ENCODE results near the gene LRFN2. TPM values are rescaled to one million over a fixed set of nuclear protein-coding genes. Genes with fewer than 3 reads are reported as not detected.

The LRFN2 gene
- total and polyA plus RNA-seq, 12 donors: not detected

DNA sequence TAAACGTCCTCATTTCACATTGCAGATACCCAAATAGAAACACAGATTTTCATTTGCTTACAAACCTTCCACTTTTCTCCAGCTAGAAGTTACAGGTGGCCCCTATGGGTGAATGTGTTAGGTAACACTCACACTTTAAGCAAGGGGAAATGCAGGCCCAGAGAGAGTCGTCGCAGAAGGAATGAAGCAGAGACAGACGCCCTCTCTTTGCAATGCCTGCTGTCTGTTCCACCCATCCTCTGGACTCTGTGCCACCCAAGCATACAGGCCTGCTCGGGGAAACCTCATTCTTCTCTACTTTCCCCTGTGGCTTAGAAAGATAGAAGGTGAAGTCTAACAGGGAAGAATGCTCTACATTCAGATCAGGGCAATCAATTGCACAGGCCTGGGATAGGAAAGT is 57.2 kb downstream of the LRFN2 start:
- Histone ChIP-seq H3K27me3 (peaks cover 0 to 35% (median 10%) of the 10 kb centered on the region in 7 donors), H3K27ac (no peak overlapping the region), H3K9me3 (no peaks in the 10 kb centered on the region), H3K4me1 (no peaks in the 10 kb centered on the region), H3K4me3 (no peak overlapping the region), H3K36me3 (no peaks in the 10 kb centered on the region)
- ATAC-seq (no peak), DNase-seq (no peak)
- intact Hi-C loops (cut with DNase I): no loop called here
- TF ChIP-seq, protein P1, sequence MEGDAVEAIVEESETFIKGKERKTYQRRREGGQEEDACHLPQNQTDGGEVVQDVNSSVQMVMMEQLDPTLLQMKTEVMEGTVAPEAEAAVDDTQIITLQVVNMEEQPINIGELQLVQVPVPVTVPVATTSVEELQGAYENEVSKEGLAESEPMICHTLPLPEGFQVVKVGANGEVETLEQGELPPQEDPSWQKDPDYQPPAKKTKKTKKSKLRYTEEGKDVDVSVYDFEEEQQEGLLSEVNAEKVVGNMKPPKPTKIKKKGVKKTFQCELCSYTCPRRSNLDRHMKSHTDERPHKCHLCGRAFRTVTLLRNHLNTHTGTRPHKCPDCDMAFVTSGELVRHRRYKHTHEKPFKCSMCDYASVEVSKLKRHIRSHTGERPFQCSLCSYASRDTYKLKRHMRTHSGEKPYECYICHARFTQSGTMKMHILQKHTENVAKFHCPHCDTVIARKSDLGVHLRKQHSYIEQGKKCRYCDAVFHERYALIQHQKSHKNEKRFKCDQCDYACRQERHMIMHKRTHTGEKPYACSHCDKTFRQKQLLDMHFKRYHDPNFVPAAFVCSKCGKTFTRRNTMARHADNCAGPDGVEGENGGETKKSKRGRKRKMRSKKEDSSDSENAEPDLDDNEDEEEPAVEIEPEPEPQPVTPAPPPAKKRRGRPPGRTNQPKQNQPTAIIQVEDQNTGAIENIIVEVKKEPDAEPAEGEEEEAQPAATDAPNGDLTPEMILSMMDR (IDR thresholded peaks at IDR 0.05): no peak
- WGBS, 2 donors: 73 to 76% methylated on average over 5 of the region's 5 CpGs

DNA sequence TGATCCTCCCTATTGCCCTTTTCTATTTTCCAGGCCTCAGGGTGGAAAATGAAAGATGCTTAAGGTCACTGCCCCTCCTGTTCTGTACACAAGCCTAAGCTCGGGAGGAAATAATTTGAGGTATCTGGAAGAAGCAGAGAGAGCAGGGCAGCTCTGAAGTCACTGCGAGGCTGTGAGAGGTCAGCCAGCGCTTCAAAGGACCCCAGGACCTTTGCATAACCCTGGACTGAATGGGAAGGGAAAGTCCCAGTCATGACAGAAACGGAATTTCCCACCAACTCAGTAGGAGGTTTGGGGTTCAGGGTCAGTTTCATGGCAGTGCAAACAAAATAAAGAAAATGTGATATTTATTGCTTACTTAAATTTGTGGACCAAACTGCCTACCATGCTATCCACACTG is 58.1 kb downstream of the LRFN2 start:
- H3K4me1 ChIP-seq: no peaks in the 10 kb centered on the region
- 74 to 75% methylated on average over 4 of the region's 4 CpGs for WGBS, 2 donors
- H3K9me3 ChIP-seq: no peaks in the 10 kb centered on the region
- no peak for DNase-seq
- TF ChIP-seq, protein P1 (IDR thresholded peaks at IDR 0.05): no peak
- peaks cover 0 to 42% (median 11%) of the 10 kb centered on the region in 7 donors for H3K27me3 ChIP-seq
- no peak overlapping the region for H3K4me3 ChIP-seq
- intact Hi-C loops (cut with DNase I): no loop called here
- no peak overlapping the region for H3K27ac ChIP-seq
- ATAC-seq: no peak
- no peaks in the 10 kb centered on the region for H3K36me3 ChIP-seq

DNA sequence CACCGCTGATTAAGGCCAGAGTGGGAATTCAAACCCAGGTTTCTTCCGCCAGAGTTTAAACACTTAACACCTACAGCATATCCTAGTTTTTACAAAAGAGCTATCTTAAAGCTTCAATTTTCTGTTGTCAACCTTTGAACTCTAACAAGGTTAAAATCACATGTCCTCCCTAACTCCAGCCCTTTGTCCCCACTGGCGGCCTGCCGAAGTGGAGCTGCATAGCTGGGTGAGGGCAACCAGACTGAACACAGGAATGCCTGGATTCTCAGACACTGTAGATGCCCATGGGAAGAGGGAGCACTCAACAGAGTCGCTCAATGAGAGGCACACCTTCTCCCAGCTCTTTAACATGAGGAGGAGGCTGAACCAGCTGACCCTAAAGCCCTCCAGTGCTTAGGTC is 59.1 kb downstream of the LRFN2 start:
- H3K27me3 ChIP-seq: peaks cover 0 to 40% (median 11%) of the 10 kb centered on the region in 7 donors
- intact Hi-C loops (cut with DNase I): no loop called here
- WGBS, 2 donors: 85 to 88% methylated on average over 5 of the region's 5 CpGs
- no peaks in the 10 kb centered on the region for H3K4me1 ChIP-seq
- no peak overlapping the region for H3K4me3 ChIP-seq
- H3K27ac ChIP-seq: no peak overlapping the region
- DNase-seq: no peak
- no peaks in the 10 kb centered on the region for H3K36me3 ChIP-seq
- peak in 1 of 8 donors; percentile 25 for ATAC-seq
- TF ChIP-seq, protein P1 (IDR thresholded peaks at IDR 0.05): no peak
- no peaks in the 10 kb centered on the region for H3K9me3 ChIP-seq

DNA sequence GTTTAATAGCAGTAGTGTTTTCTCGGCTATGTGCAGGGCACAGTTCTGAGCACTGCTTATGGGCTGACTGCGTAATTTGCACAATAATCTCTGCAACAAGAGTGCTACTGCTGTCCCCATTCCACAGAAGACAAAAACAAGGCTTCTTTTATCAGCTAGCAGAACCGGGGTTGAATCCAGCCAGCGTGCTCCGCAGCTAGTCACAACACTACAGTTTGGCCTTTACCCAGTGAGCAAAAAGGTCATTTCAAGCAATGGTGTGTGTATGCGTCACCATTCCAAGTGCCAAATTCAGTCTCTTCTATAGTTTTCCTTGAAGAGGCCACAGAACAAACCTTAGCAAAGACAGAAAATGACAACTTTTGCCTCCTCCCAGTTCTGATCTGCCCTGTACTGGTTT is 61.1 kb downstream of the LRFN2 start:
- TF ChIP-seq, protein P1 (IDR thresholded peaks at IDR 0.05): no peak
- no peak overlapping the region for H3K27ac ChIP-seq
- intact Hi-C loops (cut with DNase I): no loop called here
- no peak overlapping the region for H3K4me3 ChIP-seq
- no peaks in the 10 kb centered on the region for H3K9me3 ChIP-seq
- peaks cover 0 to 41% (median 6%) of the 10 kb centered on the region in 7 donors for H3K27me3 ChIP-seq
- no peak for ATAC-seq
- WGBS, 2 donors: 60 to 84% methylated on average over 6 of the region's 6 CpGs
- H3K36me3 ChIP-seq: no peaks in the 10 kb centered on the region
- peaks cover 0 to 6% (median 0%) of the 10 kb centered on the region in 9 donors for H3K4me1 ChIP-seq
- DNase-seq: no peak

Data from heart right ventricle (tissue), 16 donors.